Keratinocyte (primary cell): ENCODE measurements around the gene SPOCK1. TPM values are rescaled to one million over a fixed set of nuclear protein-coding genes. Genes with fewer than 3 reads are reported as not detected.

Source experiments
- DNase-seq: peaks from one replicate; pipeline ENCODE4 v3.0.0-alpha.2; 2011; ENCODE audit warnings: low read depth, missing footprints, low spot score
- FAIRE-seq: peaks from 2 replicates; lab custom pipeline; 2011; peaks lifted over from hg19 to GRCh38; lab: Jason Lieb, UNC
- H2AFZ ChIP-seq: 2 replicates; pipeline ENCODE4 v1.6.0; 2012; ENCODE audit warnings: low read length, control low read depth, inconsistent platforms; ENCODE audit not compliant: control insufficient read depth
- H3K27ac ChIP-seq: 2 replicates; pipeline ENCODE4 v1.5.1; 2011; ENCODE audit warnings: low read length; ENCODE audit not compliant: control insufficient read depth, insufficient read depth
- H3K27me3 ChIP-seq: 3 replicates; pipeline ENCODE4 v1.6.0; 2011; ENCODE audit warnings: low read length; ENCODE audit not compliant: control insufficient read depth, insufficient read depth; ENCODE audit errors: extremely low read depth
- H3K36me3 ChIP-seq, 2 experiments: 2 replicates in 1 of 2; 3 replicates in 1 of 2; pipeline ENCODE4 v1.5.1; 2011; ENCODE audit warnings: low read length in 2 of 2, mild to moderate bottlenecking in 1 of 2; ENCODE audit not compliant: control insufficient read depth in 2 of 2, insufficient read depth in 2 of 2; ENCODE audit errors: extremely low read depth in 1 of 2
- H3K4me1 ChIP-seq: 3 replicates; pipeline ENCODE4 v1.5.1; 2011; ENCODE audit warnings: low read length; ENCODE audit not compliant: control insufficient read depth, insufficient read depth; ENCODE audit errors: extremely low read depth
- H3K4me2 ChIP-seq: 3 replicates; pipeline ENCODE4 v1.6.0; 2011; ENCODE audit warnings: low read depth, low read length; ENCODE audit not compliant: control insufficient read depth, insufficient read depth; ENCODE audit errors: extremely low read depth
- H3K4me3 ChIP-seq, 3 experiments: fragments of 200-600 bp in 1 of 3; sonication (generic) in 1 of 3; 2 replicates in 2 of 3; 3 replicates in 1 of 3; pipeline ENCODE4 v1.5.1; 2011 to 2016; ENCODE audit warnings: low read length in 3 of 3, mild to moderate bottlenecking in 3 of 3, control low read depth in 2 of 3, inconsistent platforms in 1 of 3, low read depth in 1 of 3, mixed read lengths in 1 of 3, mixed run types in 1 of 3, moderate library complexity in 1 of 3; ENCODE audit not compliant: control insufficient read depth in 2 of 3, insufficient read depth in 2 of 3; ENCODE audit errors: extremely low read depth in 1 of 3
- H3K79me2 ChIP-seq: 2 replicates; pipeline ENCODE4 v1.6.0; 2012; ENCODE audit warnings: low read length; ENCODE audit not compliant: control insufficient read depth, insufficient read depth
- H3K9ac ChIP-seq: 3 replicates; pipeline ENCODE4 v1.6.0; 2011; ENCODE audit warnings: low read length; ENCODE audit not compliant: control insufficient read depth, insufficient read depth; ENCODE audit errors: extremely low read depth
- H3K9me1 ChIP-seq: 3 replicates; pipeline ENCODE4 v1.6.0; 2011; ENCODE audit warnings: low read length; ENCODE audit not compliant: control insufficient read depth, insufficient read depth; ENCODE audit errors: extremely low read depth
- H3K9me3 ChIP-seq: 2 replicates; pipeline ENCODE4 v1.5.1; 2012; ENCODE audit warnings: low read depth, low read length; ENCODE audit not compliant: control insufficient read depth
- H4K20me1 ChIP-seq: 3 replicates; pipeline ENCODE4 v1.6.0; 2011; ENCODE audit warnings: low read length; ENCODE audit not compliant: control insufficient read depth, insufficient read depth; ENCODE audit errors: extremely low read depth
- CTCF ChIP-seq, 3 experiments: IDR thresholded peaks in 1 of 3; conservative IDR thresholded peaks in 1 of 3; optimal IDR thresholded peaks in 1 of 3; 2 replicates in 2 of 3; 3 replicates in 1 of 3; pipeline versions ENCODE3 to v1.5.1; 2011; ENCODE audit warnings: low read length in 3 of 3, mild to moderate bottlenecking in 3 of 3, moderate library complexity in 2 of 3, control low read depth in 1 of 3, inconsistent platforms in 1 of 3; ENCODE audit not compliant: insufficient read depth in 2 of 3; ENCODE audit errors: extremely low read depth in 1 of 3
- EZH2 ChIP-seq: IDR thresholded peaks from one replicate; pipeline ENCODE4 v1.6.1; 2012; ENCODE audit warnings: inconsistent platforms, mild to moderate bottlenecking, low read length, moderate library complexity
- dilution Hi-C: fragments of 300-500 bp; cut with MboI; formaldehyde crosslinking; loops from one replicate; pipeline ENCODE4 v1.7.0; 2020; ENCODE audit warnings: low sequenced_read_pairs; ENCODE audit not compliant: extremely low pct_ligation_motif_present
- polyA plus RNA-seq, 5 experiments: library from polyadenylated mRNA; depleted of rRNA in 3 of 5; stranded (reverse) in 3 of 5; stranded (forward) in 1 of 5; unstranded in 1 of 5; fragments of >200 nt; gene quantifications; 1 replicate in 1 of 5; 2 replicates in 3 of 5; 3 replicates in 1 of 5; pipeline versions ENCODE4 v1.2.1 to v1.2.3, GENCODE V29; 2011 to 2012; ENCODE audit warnings: missing spikeins in 2 of 5, low read depth in 1 of 5, low replicate concordance in 1 of 5

SPOCK1 gene
- polyA plus RNA-seq, 1 donor (not counting 4 experiments of a cell fraction or from before 2014, with no cell fraction given): 5.5 TPM

DNA sequence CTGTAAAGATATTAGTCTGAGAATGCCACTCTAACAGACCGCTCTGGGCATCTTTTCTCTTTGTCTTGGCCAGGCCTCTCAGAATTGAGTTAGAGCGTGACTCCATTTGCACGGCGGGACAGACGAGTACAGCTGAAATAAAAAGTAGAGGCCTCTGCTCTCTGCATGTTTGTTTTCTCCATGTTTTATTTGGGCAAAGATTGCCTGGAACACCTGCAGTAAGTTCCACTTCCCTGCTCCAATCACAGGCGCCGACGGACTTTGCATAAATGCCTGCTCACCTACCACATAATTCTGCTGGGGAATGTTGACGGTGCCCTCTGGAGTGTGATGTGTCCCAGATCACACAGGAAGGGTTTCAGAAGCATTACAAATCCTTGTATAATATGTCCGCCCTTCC lies 10.6 kb downstream of the SPOCK1 start:
- no peaks in the 10 kb centered on the region for H3K27me3 ChIP-seq
- no peaks in the 10 kb centered on the region for H3K4me1 ChIP-seq
- H3K4me2 ChIP-seq: no peak overlapping the region
- TF ChIP-seq EZH2: no peak
- no peak for TF ChIP-seq CTCF (optimal IDR thresholded peaks at IDR 0.05 in 1 of 3, IDR thresholded peaks at IDR 0.05 in 1 of 3, conservative IDR thresholded peaks at IDR 0.05 in 1 of 3; ENCODE audit: extremely low read depth in 1 of 3, insufficient read depth in 2 of 3, low read length in 3 of 3)
- H3K9ac ChIP-seq: no peak overlapping the region
- no peak overlapping the region for H2AFZ ChIP-seq
- dilution Hi-C loops: no loop called here
- H3K36me3 ChIP-seq: no peaks in the 10 kb centered on the region
- no peaks in the 10 kb centered on the region for H4K20me1 ChIP-seq
- H3K79me2 ChIP-seq: no peaks in the 10 kb centered on the region
- DNase-seq: no peak
- H3K4me3 ChIP-seq: no peak overlapping the region
- no peak overlapping the region for H3K27ac ChIP-seq
- H3K9me1 ChIP-seq: no peaks in the 10 kb centered on the region
- no peaks in the 10 kb centered on the region for H3K9me3 ChIP-seq
- FAIRE-seq: no peak

GRCh38 chr5:137487600-137487999 lies 11.5 kb downstream of the SPOCK1 start:
- Histone ChIP-seq H3K36me3 (no peaks in the 10 kb centered on the region), H3K79me2 (no peaks in the 10 kb centered on the region), H3K4me1 (no peaks in the 10 kb centered on the region), H3K4me3 (no peak overlapping the region), H3K27ac (no peak overlapping the region), H3K9me3 (no peaks in the 10 kb centered on the region), H3K4me2 (no peak overlapping the region), H3K27me3 (no peaks in the 10 kb centered on the region), H3K9ac (no peak overlapping the region), H2AFZ (no peak overlapping the region), H4K20me1 (no peaks in the 10 kb centered on the region), H3K9me1 (no peaks in the 10 kb centered on the region)
- dilution Hi-C loops: no loop called here
- FAIRE-seq (no peak), DNase-seq (no peak)
- TF ChIP-seq EZH2 (no peak), CTCF (optimal IDR thresholded peaks at IDR 0.05 in 1 of 3, IDR thresholded peaks at IDR 0.05 in 1 of 3, conservative IDR thresholded peaks at IDR 0.05 in 1 of 3; ENCODE audit: extremely low read depth in 1 of 3, insufficient read depth in 2 of 3, low read length in 3 of 3) (no peak)
